ENCODE data around the gene PSMA5.
"Not testable (repeated sequence)": the region's sequence is repeated elsewhere in the genome, so short reads cannot be mapped to it uniquely, and the experiment has no call there.

The PSMA5 gene

GRCh38 chr1:109426281-109427170 lies at the start of gene PSMA5:
TSS of gene PSMA5 (minus strand) at chr1:109426448. CDS start at chr1:109426330, 118 bp downstream.
- H2AFZ ChIP-seq (ENCODE audit: low read depth): peak within 1 kb of the TSS; percentile 69
- peaks cover 33% of the 10 kb centered on the region for H3K4me1 ChIP-seq (ENCODE audit: low read depth, poor library complexity, severe bottlenecking)
- peak within 1 kb of the TSS; percentile 75 for H3K4me2 ChIP-seq
- H3K79me2 ChIP-seq (ENCODE audit: insufficient read depth, low read depth): peaks cover 56% of the 10 kb centered on the region
- TF ChIP-seq CTCF (conservative IDR thresholded peaks at IDR 0.05; ENCODE audit: low read depth, low read length): no peak
- peak within 1 kb of the TSS; percentile 98 for H3K4me3 ChIP-seq (IDR thresholded peaks at IDR 0.05; ENCODE audit: insufficient read depth, low read depth, low read length)
- peak within 1 kb of the TSS; percentile 72 for H3K9ac ChIP-seq
- H4K20me1 ChIP-seq (ENCODE audit: insufficient read depth): peaks cover 18% of the 10 kb centered on the region
- peaks cover under 1% of the 10 kb centered on the region; the same call in 1 of the 2 replicates for H3K36me3 ChIP-seq (ENCODE audit: insufficient read depth)
- peak within 1 kb of the TSS; percentile 78 for H3K27ac ChIP-seq
- no peaks in the 10 kb centered on the region for H3K27me3 ChIP-seq (ENCODE audit: insufficient read depth, low read depth)

- no peaks in the 10 kb centered on the region for H3K36me3 ChIP-seq (ENCODE audit: insufficient read depth)
- H2AFZ ChIP-seq (ENCODE audit: low read depth): no peak overlapping the region
Measured at GRCh38 chr1:109475261-109475660, 49.0 kb upstream of the PSMA5 start.

GRCh38 chr1:109474697-109475096 lies 48.4 kb upstream of the PSMA5 start:
- H3K4me1 ChIP-seq (ENCODE audit: low read depth, poor library complexity, severe bottlenecking): peaks cover 4% of the 10 kb centered on the region
- H3K4me3 ChIP-seq (IDR thresholded peaks at IDR 0.05; ENCODE audit: insufficient read depth, low read depth, low read length): no peak overlapping the region
- no peak overlapping the region for H2AFZ ChIP-seq (ENCODE audit: low read depth)
- peaks cover 38% of the 10 kb centered on the region; the same call in 1 of the 2 replicates for H3K27me3 ChIP-seq (ENCODE audit: insufficient read depth, low read depth)
- no peak for TF ChIP-seq CTCF (conservative IDR thresholded peaks at IDR 0.05; ENCODE audit: low read depth, low read length)
- no peak overlapping the region for H3K9ac ChIP-seq
- no peak overlapping the region for H3K4me2 ChIP-seq
- no peaks in the 10 kb centered on the region for H3K36me3 ChIP-seq (ENCODE audit: insufficient read depth)
- H3K79me2 ChIP-seq (ENCODE audit: insufficient read depth, low read depth): no peaks in the 10 kb centered on the region
- H3K27ac ChIP-seq: no peak overlapping the region
- H4K20me1 ChIP-seq (ENCODE audit: insufficient read depth): no peaks in the 10 kb centered on the region

More at GRCh38 chr1:109475261-109475660, 49.0 kb upstream of the PSMA5 start:
- Histone ChIP-seq H3K27me3 (ENCODE audit: insufficient read depth, low read depth) (peaks cover 39% of the 10 kb centered on the region; the same call in 1 of the 2 replicates), H3K4me1 (ENCODE audit: low read depth, poor library complexity, severe bottlenecking) (peaks cover 4% of the 10 kb centered on the region), H3K79me2 (ENCODE audit: insufficient read depth, low read depth) (no peaks in the 10 kb centered on the region), H3K4me2 (no peak overlapping the region), H3K27ac (no peak overlapping the region), H4K20me1 (ENCODE audit: insufficient read depth) (no peaks in the 10 kb centered on the region), H3K9ac (no peak overlapping the region), H3K4me3 (IDR thresholded peaks at IDR 0.05; ENCODE audit: insufficient read depth, low read depth, low read length) (no peak overlapping the region)
- TF ChIP-seq CTCF (conservative IDR thresholded peaks at IDR 0.05; ENCODE audit: low read depth, low read length): no peak

- H3K79me2 ChIP-seq (ENCODE audit: insufficient read depth, low read depth); H3K27ac ChIP-seq; H3K4me3 ChIP-seq (IDR thresholded peaks at IDR 0.05; ENCODE audit: insufficient read depth, low read depth, low read length); H4K20me1 ChIP-seq (ENCODE audit: insufficient read depth); H3K4me2 ChIP-seq; H3K9ac ChIP-seq; H3K36me3 ChIP-seq (ENCODE audit: insufficient read depth); H2AFZ ChIP-seq (ENCODE audit: low read depth); H3K4me1 ChIP-seq (ENCODE audit: low read depth, poor library complexity, severe bottlenecking): not testable (repeated sequence)
- H3K27me3 ChIP-seq (ENCODE audit: insufficient read depth, low read depth): peaks cover 44% of the 10 kb centered on the region; the same call in 1 of the 2 replicates
Measured at GRCh38 chr1:109473284-109474057, 47.2 kb upstream of the PSMA5 start.

Data from KMS-11 (cell line).